HG02798 (cell line): ENCODE results near the gene DNAI7.

ENCODE experiments used
- ATAC-seq: cut with Tn5 transposase; IDR thresholded peaks from one replicate; pipeline ENCODE4 v1.9.1; 2021; ENCODE audit warnings: mild to moderate bottlenecking; ENCODE audit not compliant: unreplicated experiment, poor library complexity

DNAI7 gene

DNA sequence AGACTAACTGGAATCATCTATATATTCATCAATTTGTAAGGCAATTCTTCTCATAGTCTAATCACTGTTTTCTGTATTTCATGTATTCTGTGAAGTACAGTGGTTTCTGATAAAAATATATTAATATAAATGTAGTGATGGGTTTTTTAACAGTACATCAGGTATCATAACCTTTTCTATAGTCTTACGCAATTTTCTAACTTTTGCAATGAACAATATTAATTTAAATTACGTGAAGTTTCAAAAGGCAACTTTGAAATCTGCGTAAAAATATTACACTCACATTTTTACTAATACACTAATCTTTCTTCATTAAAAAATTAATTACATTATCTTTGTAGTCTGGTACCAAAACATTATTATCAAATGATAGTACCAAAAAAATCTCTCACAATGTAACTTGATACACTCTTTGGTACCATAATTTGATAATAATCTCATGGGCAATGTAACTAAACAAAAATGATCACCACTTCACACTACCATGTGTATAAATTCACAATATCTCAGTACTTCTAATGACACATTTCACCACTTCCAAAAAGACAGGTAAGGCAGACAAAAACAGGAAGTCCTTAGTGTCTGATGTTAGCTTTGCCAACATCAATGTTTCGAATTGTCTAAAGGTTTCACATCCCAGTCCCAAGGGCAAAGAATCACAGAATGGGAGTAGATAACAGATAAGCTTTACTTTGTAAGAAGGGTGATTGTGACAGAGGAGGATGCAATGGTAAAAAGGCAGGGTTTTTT lies 8.7 kb downstream of the DNAI7 start:
- ATAC-seq, result peak; percentile 36

DNA sequence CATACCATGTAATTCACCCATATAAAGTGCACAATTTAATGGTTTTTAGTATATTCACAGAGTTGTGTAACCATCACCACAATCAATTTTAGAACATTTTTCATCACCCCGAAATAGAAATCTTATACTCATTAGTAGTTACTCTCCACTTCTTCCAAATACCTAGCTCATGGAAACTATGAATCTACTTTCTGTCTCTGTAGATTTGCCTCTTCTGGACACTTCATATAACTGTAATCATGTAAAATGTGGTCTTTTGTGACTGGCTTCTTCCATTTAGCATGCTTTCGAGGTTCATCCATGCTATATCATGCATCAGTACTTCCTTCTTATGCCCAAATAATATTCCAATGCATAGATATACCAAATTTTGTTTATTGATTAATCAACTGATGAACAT lies 10.8 kb downstream of the DNAI7 start:
- no peak for ATAC-seq

GRCh38 chr12:25182765-25183164 lies 12.2 kb downstream of the DNAI7 start:
- ATAC-seq, result no peak

DNA sequence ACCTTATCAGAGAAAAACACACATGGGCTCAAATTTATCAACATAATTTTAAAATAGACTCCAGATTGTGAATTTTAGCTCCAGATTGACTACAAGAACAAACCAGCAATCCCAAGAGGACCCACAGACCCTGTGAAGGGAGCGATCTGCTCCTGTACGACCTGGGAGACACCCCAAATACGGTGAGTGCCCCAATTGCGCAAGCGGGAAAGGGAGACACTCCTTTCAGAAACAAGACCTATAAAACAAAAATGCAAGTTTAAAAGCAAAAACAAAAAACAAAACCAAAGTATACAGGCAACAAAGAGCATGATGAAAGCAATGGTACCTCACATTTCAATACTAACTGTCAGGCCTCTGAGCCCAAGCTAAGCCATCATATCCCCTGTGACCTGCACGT lies 32.1 kb downstream of the DNAI7 start:
- ATAC-seq, result no peak

DNA sequence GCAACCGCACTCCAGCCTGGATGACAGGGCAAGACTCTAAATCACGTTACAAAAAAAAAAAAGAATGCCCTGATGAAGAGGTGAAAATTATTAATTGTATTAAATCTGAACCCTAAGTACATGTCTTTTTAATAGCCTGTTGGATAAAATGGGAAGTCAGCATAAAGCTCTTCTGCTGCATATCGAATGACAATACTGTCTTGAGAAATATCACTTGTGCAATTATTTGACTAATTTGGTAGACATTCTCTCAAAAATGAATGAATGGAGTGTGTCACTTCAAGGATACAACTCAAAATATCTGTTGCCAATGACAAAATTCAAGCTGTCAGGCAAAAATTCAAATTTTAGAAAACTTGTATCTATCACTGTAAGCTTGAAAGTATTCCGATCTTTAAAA lies 38.9 kb downstream of the DNAI7 start:
- ATAC-seq, result no peak

DNA sequence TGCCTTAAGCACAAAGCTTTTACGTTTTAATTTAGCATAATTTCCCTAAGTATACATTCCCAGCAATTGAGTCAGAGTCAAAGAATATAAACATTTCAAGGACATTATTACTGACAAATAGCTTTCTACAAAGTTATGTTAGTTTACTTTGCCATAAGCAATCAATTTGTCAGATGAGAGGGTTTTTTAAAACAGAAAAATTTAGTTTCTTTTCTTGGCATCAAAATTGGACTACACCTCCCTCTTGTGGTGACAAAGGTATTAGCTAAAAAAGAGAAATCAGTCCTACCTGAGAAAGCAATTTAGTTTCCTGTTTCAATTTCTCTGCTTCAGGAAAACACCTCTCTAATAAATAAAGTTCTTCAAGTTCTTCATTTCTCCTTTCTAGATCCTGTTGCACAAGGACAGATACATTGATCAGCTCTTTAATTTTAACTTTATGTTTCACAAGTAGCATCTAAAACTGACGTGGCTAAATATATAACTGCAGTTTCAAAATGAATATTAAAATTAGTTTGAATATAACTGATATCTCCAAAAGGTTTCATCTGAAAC lies 39.9 kb downstream of the DNAI7 start:
- peak; percentile 59 for ATAC-seq

GRCh38 chr12:25152055-25152454 lies 42.9 kb downstream of the DNAI7 start:
- ATAC-seq, result no peak

DNA sequence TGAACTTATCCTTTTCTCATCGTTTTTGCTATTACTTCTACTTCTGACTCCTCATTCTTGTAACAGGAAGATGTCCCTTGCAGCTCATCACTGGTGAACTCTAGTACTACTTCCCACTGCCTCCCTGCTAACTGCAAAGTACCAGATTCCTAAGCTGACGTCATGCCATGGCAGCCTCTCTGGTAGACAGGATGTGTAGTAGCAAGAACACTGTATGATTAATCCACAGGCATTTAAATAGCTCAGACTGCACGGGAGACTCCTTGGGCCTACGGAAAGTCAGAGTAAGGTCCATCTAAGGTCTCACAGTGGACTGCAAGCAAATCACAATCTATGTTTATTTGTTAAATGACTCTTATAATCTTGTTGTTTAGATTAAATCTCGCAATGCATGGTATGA lies 43.5 kb downstream of the DNAI7 start:
- no peak for ATAC-seq

GRCh38 chr12:25146686-25147085 lies 48.3 kb downstream of the DNAI7 start:
- ATAC-seq, result no peak

DNA sequence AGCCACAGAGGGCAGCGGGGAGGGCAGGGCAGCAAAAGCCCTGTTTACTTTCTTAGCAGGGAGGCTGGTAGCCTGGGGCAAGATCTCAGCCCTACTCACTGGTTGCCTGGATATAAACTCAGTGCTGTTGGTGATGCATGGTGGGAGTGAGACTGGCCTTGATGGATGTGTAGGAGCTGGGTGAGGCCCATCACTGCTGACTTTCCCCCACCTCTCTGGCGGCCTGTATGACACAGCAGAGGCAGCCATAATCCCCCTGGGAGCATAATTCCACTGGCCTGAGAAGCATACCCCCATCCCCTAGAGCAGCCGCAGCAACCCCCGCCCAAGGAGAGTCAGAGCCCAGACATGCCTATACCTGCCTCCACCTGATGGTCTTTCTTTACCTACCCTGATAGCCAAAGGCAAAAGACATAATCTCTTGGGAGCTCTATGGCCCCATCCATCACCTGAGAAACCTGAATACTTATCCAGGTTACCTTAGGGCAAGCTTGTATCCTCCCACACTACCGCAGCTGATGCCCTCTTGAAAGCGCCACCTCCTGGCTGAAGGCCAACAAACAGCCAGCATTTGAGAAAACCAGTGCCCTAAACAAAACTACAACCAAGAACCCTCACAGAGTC lies 59.3 kb downstream of the DNAI7 start:
- no peak for ATAC-seq

DNA sequence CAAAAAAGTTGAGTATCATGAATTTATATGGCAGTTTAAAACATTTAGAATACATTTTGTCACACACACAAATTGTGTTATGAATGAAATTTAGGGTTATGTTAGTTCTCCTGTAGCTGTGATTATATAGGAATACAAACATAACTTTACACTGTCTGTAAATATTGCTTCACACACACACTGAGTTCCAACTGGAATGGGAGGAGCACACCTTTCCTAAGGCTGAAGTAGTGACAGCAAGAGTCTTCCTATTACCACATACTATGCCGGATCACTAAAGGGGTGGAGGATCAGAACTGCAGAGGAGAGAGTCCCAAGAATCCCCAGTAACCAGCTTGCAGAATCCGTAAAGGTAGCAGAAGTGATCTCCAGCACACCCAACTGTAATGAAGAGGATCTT lies 63.7 kb downstream of the DNAI7 start:
- no peak for ATAC-seq

GRCh38 chr12:25130741-25131188 lies 64.2 kb downstream of the DNAI7 start:
- no peak for ATAC-seq

DNA sequence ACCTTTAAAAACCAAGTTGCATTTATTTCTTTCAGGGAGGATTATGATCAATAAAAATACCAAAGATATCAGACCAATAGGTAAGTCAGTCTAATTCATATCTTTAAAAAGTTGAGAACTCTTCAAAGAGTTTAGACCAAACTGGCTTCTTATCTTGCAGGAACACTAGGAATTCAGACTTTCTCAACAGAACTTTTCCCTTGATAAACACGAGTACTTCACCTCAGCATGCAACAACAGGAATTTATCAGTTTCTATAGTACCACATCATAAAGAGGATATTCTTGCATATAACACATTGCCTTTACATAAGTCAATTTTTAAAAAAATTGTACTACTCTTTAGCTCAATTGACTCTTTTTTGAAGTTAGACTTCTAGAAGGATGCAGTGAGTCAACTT lies 68.2 kb downstream of the DNAI7 start:
- ATAC-seq, result no peak

- no peak for ATAC-seq
These were observed 68.9 kb downstream of the DNAI7 start for GRCh38 chr12:25126101-25126500.

DNA sequence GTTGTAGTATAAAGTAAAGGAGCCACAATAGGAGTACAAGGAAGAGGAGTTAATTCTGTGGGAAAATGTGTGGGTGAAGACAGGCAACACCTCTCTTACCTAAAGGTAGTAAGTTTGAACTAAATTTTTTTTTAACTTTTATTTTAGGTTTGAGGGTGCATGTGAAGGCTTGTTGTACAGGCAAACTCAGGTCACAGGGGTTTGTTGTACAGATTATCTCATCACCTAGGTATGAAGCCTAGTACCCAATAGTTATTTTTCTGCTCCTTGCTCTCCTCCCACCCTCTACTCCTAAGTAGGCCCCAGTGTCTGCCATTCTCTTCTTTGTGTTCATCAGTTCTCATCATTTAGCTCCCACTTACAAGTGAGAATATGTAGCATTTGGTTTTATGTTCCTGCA lies 70.5 kb downstream of the DNAI7 start:
- ATAC-seq, result no peak

DNA sequence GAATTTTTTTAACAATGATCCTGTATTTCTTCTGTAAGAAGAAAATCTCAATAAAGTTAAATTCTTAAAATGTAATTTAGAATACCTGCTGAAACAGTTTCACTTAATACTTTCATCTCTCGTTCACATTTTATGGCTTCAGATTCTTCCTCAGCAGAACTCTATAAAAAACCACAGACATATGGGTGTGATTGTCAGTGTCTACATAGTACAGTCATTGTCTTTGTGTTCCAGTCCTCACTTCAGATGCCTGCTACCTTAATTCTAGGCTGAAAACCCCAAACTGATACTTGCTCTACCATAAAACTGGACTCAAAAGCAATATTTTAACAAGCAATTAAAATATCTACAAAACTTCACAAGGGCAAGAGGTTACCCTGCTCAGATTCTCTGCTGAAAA lies 71.8 kb downstream of the DNAI7 start:
- no peak for ATAC-seq

- no peak for ATAC-seq
These were observed 73.0 kb downstream of the DNAI7 start for GRCh38 chr12:25121916-25122315.

- ATAC-seq, result no peak
These were observed 73.8 kb downstream of the DNAI7 start for GRCh38 chr12:25121110-25121509.

GRCh38 chr12:25119020-25119419 lies 75.9 kb downstream of the DNAI7 start:
- ATAC-seq, result no peak

- ATAC-seq, result no peak
These were observed 79.3 kb downstream of the DNAI7 start for GRCh38 chr12:25115677-25116076.

DNA sequence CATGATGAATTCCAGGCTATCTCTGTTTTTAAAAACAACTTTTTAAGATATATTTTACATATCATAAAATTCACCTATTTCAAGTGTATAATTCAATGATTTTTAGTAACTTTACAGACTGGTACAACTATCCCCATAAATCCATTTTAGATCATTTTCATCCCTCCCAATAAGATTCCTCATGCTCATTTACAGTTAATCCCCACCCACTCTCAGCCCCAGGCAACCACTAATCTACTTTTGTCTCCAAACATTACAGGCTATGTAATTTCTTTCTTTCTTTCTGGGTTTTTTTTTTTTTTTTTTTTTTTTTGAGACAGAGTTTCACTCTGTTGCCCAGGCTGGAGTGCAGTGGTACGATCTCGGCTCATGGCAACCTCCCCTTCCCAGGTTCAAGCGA lies 81.3 kb downstream of the DNAI7 start:
- ATAC-seq, result no peak

GRCh38 chr12:25110260-25110659 lies 84.7 kb downstream of the DNAI7 start:
- no peak for ATAC-seq
